DOHH2 (cell line): ENCODE results near the gene DMD.

Source experiments
- H3F3A ChIP-seq: fragments of 200-600 bp; sonication (generic), shearing (Covaris generic); 2 replicates; pipeline ENCODE4 v1.6.0; 2016; ENCODE audit warnings: antibody characterized with exemption, mild to moderate bottlenecking; ENCODE audit not compliant: control insufficient read depth, insufficient read depth
- H3K27ac ChIP-seq: fragments of 200-600 bp; sonication (generic); 2 replicates; pipeline ENCODE4 v1.5.1; 2014; ENCODE audit warnings: low read depth, mild to moderate bottlenecking, low read length, moderate library complexity
- H3K27me3 ChIP-seq: fragments of 200-600 bp; sonication (generic); 2 replicates; pipeline ENCODE4 v1.6.1; 2014; ENCODE audit warnings: mild to moderate bottlenecking, low read length, mixed read lengths; ENCODE audit not compliant: control insufficient read depth
- H3K36me3 ChIP-seq: fragments of 200-600 bp; sonication (generic); 2 replicates; pipeline ENCODE4 v1.6.1; 2014; ENCODE audit warnings: mild to moderate bottlenecking, low read length, moderate library complexity, mixed read lengths; ENCODE audit not compliant: control insufficient read depth
- H3K4me1 ChIP-seq: fragments of 200-600 bp; sonication (generic); 2 replicates; pipeline ENCODE4 v1.6.1; 2014; ENCODE audit warnings: mild to moderate bottlenecking, low read length, mixed read lengths; ENCODE audit not compliant: control insufficient read depth
- H3K4me2 ChIP-seq: fragments of 200-600 bp; sonication (generic); 2 replicates; pipeline ENCODE4 v1.6.0; 2014; ENCODE audit warnings: mild to moderate bottlenecking, low read length, moderate library complexity
- H3K4me3 ChIP-seq: fragments of 200-600 bp; sonication (generic); 2 replicates; pipeline ENCODE4 v1.5.1; 2014; ENCODE audit warnings: mild to moderate bottlenecking, low read length, mixed read lengths
- H3K79me2 ChIP-seq: fragments of 200-600 bp; sonication (generic); 2 replicates; pipeline ENCODE4 v1.6.1; 2014; ENCODE audit warnings: mild to moderate bottlenecking, low read length, mixed read lengths; ENCODE audit not compliant: control insufficient read depth
- H3K9me2 ChIP-seq: fragments of 200-600 bp; sonication (generic); replicated peaks from 2 replicates; pipeline ENCODE4 v1.6.1; 2014; ENCODE audit warnings: mild to moderate bottlenecking, low read length, mixed read lengths; ENCODE audit not compliant: control insufficient read depth
- H3K9me3 ChIP-seq: fragments of 200-600 bp; sonication (generic); 2 replicates; pipeline ENCODE4 v1.6.1; 2014; ENCODE audit warnings: antibody characterized with exemption, low read length, mixed read lengths; ENCODE audit not compliant: control insufficient read depth, insufficient read depth
- H4K20me1 ChIP-seq: fragments of 200-600 bp; sonication (generic); 2 replicates; pipeline ENCODE4 v1.6.0; 2014; ENCODE audit warnings: low read depth, mild to moderate bottlenecking, antibody characterized with exemption, low read length, moderate library complexity; ENCODE audit not compliant: control insufficient read depth, insufficient read depth
- EZH2phosphoT487 ChIP-seq: fragments of 200-600 bp; sonication (generic); IDR thresholded peaks from 2 replicates; pipeline ENCODE4 v1.6.1; 2017; ENCODE audit warnings: borderline replicate concordance, mild to moderate bottlenecking, antibody characterized with exemption, low read length, moderate library complexity, mixed read lengths
- TF ChIP-seq, protein P1 (sequence below): fragments of 200-600 bp; sonication (generic); IDR thresholded peaks from one replicate; pipeline ENCODE4 v1.5.1; 2014; ENCODE audit warnings: antibody characterized with exemption, mild to moderate bottlenecking, low read depth, low read length; ENCODE audit not compliant: poor library complexity, severe bottlenecking

Gene DMD

GRCh38 chrX:31808357-31808756 lies 1403.0 kb downstream of the DMD start:
- H3K79me2 ChIP-seq, result no peaks in the 10 kb centered on the region
- H3K36me3 ChIP-seq, result no peaks in the 10 kb centered on the region
- TF ChIP-seq EZH2phosphoT487, result no peak
- TF ChIP-seq, protein P1, sequence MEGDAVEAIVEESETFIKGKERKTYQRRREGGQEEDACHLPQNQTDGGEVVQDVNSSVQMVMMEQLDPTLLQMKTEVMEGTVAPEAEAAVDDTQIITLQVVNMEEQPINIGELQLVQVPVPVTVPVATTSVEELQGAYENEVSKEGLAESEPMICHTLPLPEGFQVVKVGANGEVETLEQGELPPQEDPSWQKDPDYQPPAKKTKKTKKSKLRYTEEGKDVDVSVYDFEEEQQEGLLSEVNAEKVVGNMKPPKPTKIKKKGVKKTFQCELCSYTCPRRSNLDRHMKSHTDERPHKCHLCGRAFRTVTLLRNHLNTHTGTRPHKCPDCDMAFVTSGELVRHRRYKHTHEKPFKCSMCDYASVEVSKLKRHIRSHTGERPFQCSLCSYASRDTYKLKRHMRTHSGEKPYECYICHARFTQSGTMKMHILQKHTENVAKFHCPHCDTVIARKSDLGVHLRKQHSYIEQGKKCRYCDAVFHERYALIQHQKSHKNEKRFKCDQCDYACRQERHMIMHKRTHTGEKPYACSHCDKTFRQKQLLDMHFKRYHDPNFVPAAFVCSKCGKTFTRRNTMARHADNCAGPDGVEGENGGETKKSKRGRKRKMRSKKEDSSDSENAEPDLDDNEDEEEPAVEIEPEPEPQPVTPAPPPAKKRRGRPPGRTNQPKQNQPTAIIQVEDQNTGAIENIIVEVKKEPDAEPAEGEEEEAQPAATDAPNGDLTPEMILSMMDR, result no peak
- H3F3A ChIP-seq, result no peaks in the 10 kb centered on the region
- H3K27me3 ChIP-seq, result no peaks in the 10 kb centered on the region
- H3K9me3 ChIP-seq, result no peaks in the 10 kb centered on the region
- H3K27ac ChIP-seq, result no peak overlapping the region
- H4K20me1 ChIP-seq, result no peaks in the 10 kb centered on the region
- H3K4me3 ChIP-seq, result no peak overlapping the region
- no peak overlapping the region for H3K4me2 ChIP-seq
- no peaks in the 10 kb centered on the region for H3K9me2 ChIP-seq
- H3K4me1 ChIP-seq, result no peaks in the 10 kb centered on the region

- Histone ChIP-seq H4K20me1 (no peaks in the 10 kb centered on the region), H3K9me2 (no peaks in the 10 kb centered on the region), H3K4me1 (no peaks in the 10 kb centered on the region), H3K4me2 (no peak overlapping the region), H3K79me2 (no peaks in the 10 kb centered on the region), H3K27me3 (no peaks in the 10 kb centered on the region), H3F3A (no peaks in the 10 kb centered on the region), H3K27ac (no peak overlapping the region), H3K9me3 (no peaks in the 10 kb centered on the region), H3K36me3 (no peaks in the 10 kb centered on the region), H3K4me3 (no peak overlapping the region)
- TF ChIP-seq, protein P1, result no peak
- TF ChIP-seq EZH2phosphoT487, result no peak
Measured at GRCh38 chrX:31807165-31807564, 1404.2 kb downstream of the DMD start.

DNA sequence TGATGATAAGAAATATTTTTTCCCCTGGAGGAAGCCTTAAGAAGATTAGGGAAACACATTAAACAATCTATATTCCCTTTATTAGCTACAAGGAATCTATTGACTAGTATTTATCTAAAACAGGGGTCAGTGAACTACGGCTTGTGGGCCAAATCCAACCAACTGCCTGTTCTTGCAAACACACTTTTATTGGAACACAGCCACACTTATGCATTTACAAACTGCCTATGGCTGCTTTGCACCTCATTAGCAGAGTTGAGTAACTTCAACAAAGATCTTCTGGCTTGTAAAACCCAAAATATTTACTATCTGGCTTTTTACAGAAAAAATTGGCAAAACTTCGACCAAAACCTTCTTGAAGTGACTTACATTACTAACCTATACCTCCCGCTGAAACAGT lies 1405.6 kb downstream of the DMD start:
- H3K4me3 ChIP-seq, result no peak overlapping the region
- H3K4me1 ChIP-seq, result no peaks in the 10 kb centered on the region
- H3K9me3 ChIP-seq, result no peaks in the 10 kb centered on the region
- no peaks in the 10 kb centered on the region for H3K79me2 ChIP-seq
- no peak overlapping the region for H3K4me2 ChIP-seq
- H3K27ac ChIP-seq, result no peak overlapping the region
- H3K36me3 ChIP-seq, result no peaks in the 10 kb centered on the region
- H3F3A ChIP-seq, result no peaks in the 10 kb centered on the region
- TF ChIP-seq EZH2phosphoT487, result no peak
- TF ChIP-seq, protein P1, result no peak
- no peaks in the 10 kb centered on the region for H3K9me2 ChIP-seq
- H3K27me3 ChIP-seq, result no peaks in the 10 kb centered on the region
- H4K20me1 ChIP-seq, result no peaks in the 10 kb centered on the region

- Histone ChIP-seq H3K4me3 (no peak overlapping the region), H3K9me3 (no peaks in the 10 kb centered on the region), H4K20me1 (no peaks in the 10 kb centered on the region), H3K4me2 (no peak overlapping the region), H3K4me1 (no peaks in the 10 kb centered on the region), H3K27me3 (no peaks in the 10 kb centered on the region), H3K9me2 (no peaks in the 10 kb centered on the region), H3F3A (no peaks in the 10 kb centered on the region), H3K36me3 (no peaks in the 10 kb centered on the region), H3K79me2 (no peaks in the 10 kb centered on the region), H3K27ac (no peak overlapping the region)
- no peak for TF ChIP-seq EZH2phosphoT487
- TF ChIP-seq, protein P1, result no peak
Measured at GRCh38 chrX:31800219-31800618, 1411.1 kb downstream of the DMD start.
